ENCODE measurements around the gene GAL3ST3. TPM values are rescaled to one million over a fixed set of nuclear protein-coding genes. Genes with fewer than 3 reads are reported as not detected.
"Not testable (repeated sequence)": the region's sequence is repeated elsewhere in the genome, so short reads cannot be mapped to it uniquely, and the experiment has no call there.

Gene GAL3ST3, protein sequence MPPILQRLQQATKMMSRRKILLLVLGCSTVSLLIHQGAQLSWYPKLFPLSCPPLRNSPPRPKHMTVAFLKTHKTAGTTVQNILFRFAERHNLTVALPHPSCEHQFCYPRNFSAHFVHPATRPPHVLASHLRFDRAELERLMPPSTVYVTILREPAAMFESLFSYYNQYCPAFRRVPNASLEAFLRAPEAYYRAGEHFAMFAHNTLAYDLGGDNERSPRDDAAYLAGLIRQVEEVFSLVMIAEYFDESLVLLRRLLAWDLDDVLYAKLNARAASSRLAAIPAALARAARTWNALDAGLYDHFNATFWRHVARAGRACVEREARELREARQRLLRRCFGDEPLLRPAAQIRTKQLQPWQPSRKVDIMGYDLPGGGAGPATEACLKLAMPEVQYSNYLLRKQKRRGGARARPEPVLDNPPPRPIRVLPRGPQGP
- under 1 TPM; 0.15 to 0.17 TPM for total RNA-seq

DNA sequence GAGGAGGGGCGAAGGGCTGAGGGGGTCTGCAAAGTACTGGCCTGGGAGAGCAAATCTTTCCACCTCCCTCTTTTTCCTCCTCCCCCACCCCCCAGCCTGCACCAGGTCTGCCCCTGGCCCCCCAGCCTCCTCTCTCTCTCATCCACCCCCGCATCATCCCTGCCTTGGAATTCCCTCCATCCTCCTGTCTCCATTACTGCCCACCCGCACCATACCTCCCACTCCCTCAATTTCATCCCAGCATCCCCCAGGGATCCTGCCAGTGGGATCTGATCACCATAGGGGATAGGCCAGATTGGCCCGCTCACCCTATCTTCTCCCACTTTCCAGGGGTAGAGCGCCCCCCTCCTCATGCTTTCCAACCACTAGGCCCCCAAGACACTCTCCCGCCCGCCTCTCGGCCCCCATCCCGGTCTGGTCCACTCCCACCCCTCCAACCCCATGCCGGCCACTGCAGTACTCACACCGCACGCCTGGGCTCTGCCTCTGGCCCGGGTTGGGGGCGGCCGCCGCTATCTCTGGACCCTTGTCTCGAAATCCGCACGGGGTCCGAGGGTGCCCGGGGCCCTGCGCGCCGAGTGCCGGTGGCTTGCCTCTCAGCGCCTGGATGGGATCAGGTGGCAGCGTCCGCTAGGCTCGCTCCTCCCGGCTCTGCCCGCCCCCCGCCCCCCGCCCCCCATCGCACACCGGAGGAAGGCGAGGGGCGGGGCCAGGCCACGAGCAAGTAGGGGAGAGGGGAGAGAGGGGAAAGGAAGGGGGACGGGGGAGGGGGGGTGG lies at the start of gene GAL3ST3:
Gene GAL3ST3 (minus strand): TSS at position 615 of the 777 bp plus-strand sequence. CDS start 3,746 bp downstream, outside the sequence.
- POLR2A ChIA-PET, result interaction anchor here (0.5 to 0.6 kb wide), 2 partner anchors 53 to 201 kb away, joined by 3 read pairs; no protein-coding TSS in a partner anchor
- CTCF ChIA-PET, result interaction anchor here (1.6 kb wide), 1 partner anchor 19 kb away, joined by 5 read pairs; no protein-coding TSS in a partner anchor

DNA sequence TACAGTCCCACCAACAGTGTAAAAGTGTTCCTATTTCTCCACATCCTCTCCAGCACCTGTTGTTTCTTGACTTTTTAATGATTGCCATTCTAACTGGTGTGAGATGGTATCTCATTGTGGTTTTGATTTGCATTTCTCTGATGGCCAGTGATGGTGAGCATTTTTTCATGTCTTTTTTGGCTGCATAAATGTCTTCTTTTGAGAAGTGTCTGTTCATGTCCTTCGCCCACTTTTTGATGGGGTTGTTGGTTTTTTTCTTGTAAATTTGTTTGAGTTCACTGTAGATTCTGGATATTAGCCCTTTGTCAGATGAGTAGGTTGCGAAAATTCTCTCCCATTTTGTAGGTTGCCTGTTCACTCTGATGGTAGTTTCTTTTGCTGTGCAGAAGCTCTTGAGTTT lies 43.2 kb upstream of the GAL3ST3 start:
- CTCF ChIA-PET, POLR2A ChIA-PET: not testable (repeated sequence)

DNA sequence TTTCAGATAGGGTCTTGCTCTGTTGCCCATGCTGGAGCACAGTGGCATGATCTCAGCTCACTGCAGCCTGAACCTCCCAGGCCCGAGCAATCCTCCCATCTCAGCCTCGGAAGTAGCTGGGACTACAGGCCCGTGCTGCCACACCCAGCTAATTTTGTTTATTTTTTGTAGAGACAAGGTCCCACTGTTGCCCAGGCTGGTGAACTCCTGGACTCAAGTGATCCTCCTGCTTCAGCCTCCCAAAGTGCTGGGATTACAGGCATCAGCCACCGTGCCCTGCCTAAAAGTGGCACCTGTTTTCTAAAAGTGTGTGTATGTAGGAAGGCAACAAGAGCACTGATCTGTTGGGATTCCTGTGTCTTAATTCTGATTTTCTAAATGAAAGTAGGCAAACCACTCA lies 41.3 kb upstream of the GAL3ST3 start:
- ChIA-PET CTCF (no interaction called here), POLR2A (no interaction called here)

DNA sequence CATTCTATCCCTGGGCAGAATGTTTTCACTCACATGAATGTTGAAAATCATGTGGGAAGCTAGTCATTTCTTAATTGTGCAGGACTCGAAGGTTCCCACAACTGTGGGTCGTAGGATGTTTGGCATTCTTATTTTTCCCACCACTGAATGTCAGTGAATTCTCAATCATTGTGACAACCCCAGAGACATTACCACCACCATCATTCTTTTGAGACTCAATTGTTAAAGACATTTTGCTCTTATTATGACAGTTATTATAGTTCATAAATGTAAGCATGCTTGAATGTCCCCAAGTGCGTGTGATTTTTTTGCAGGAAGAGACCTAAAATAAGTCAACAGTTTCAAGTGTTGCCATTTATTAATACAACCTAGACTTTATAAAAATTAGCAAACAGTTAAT lies 40.1 kb upstream of the GAL3ST3 start:
- POLR2A ChIA-PET, result no interaction called here
- CTCF ChIA-PET, result interaction anchor here (1.4 kb wide), 1 partner anchor 45 kb away, joined by 4 read pairs; no protein-coding TSS in a partner anchor

DNA sequence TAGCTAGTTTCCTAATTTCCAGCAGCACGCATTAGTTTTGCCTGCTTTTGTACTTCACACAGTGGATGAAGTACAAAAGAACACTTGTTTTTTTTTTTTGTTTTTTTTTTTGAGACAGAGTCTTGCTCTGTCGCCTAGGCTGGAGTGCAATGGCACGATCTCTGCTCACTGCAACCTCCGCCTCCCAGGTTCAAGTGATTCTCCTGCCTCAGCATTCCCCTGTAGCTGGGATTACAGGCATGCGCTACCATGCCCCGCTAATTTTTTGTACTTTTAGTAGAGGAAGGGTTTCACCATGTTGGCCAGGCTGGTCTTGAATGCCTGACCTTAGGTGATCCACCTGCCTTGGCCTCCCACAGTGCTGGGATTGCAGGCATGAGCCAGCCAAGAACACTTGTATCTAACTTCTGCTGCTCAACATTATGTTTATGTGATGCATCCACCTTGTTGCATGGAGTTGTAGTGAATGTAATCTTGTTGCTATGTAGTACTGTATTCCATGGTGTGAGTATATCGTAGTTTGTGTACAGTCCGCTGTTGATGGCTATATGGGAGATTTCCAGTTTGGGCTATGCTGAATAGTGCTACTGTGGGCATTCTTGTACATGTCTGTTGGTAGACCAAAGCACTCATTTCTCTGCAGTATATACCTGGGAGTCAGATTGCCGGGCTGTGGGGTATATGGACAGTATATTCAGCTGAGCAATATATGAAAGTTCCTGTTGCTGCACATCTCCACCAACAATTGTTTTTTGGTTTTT lies 38.4 kb upstream of the GAL3ST3 start:
- ChIA-PET CTCF (interaction anchor here (1.7 kb wide), 1 partner anchor 22 kb away, joined by 4 read pairs; no protein-coding TSS in a partner anchor), POLR2A (no interaction called here)

DNA sequence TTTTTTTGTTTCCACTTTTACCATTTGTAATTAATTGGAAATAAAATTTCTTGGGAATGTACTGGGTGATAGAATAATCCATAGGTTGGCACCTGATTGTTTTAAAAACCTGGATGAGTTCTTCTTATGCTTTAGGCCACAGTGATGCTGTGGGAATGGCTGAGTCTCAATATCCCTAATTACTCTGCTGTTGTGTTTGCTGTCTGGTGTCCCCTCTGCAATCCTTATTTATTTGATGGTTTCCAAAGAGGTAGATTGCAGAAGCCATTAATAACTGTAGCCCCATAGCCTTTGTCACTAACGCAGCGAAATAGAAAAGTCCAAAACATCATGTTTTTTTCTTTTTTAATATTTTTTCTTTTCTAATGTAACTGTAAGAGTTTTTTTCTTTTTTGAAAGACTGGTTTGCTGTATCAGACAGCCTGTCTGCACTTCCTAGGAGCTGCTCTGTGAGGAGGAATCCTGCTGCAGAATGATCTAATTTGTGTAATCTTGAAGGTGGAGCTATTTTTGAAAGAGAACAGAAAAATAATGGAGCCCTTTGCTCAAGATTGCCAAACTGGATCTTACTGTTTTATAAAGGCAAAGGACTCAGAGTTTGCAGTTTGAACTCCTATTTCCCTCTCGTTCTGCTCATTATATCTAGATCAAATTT lies 36.0 kb upstream of the GAL3ST3 start:
- POLR2A ChIA-PET, result interaction anchor here (0.6 to 0.7 kb wide), 2 partner anchors 31 to 188 kb away, joined by 3 to 4 read pairs; no protein-coding TSS in a partner anchor
- CTCF ChIA-PET, result interaction anchor here (1.3 kb wide), 1 partner anchor 63 kb away, joined by 3 read pairs; no protein-coding TSS in a partner anchor

DNA sequence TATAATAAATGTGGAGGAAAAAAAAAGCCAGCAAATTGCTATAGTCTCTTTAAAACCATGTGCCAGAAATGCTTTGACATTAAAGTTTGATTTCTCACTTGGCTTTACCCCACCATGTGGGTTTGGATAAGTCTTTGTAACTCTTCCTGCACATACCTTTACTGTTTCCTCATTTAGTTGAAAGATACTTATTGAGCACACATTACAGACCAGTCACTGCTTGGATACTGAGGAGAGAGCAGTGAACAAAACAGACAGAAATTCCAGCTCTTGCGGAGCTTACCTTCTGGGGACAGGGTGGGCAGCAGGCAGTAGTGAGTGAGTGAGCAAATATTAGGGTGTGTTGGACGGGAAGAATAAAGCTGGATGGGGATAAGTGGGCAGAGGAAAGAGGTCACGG lies 34.8 kb upstream of the GAL3ST3 start:
- ChIA-PET CTCF (interaction anchor here (1.2 to 1.3 kb wide), 3 partner anchors 10 to 62 kb away, joined by 3 read pairs; no protein-coding TSS in a partner anchor), POLR2A (no interaction called here)

DNA sequence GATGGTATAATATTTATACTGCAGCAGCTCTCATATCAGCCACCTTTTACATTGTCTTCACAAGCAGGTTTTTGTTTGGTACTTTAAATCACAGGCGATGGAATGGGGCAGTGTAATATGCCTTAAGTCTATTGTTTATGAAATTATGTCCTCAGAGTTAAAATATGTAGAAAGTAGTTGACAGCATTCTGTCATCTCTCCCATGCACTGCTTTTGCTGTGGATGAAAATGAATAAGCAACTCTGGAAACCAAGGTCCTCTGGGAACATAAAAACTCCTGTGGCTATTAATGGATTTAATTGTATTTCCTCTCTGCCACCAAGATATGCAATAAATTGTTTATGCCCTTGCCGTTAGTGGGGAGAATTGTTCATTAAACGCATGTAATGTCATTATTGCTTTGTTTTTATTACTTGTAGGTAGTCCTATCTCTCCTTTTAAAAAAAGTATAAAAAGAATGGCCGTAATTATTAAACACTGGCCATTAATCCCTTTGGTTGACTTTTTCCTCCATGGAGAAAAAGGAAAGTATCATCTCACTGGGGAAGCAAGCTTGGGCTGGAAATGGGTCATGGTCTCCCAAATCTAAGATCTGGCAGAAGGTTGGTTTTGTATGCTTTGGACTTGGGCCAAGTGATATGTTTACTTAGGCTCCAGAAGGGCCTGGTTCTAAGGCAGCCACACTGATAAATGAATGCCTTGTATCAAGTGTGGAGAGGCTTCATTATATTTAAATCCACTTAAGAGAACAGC lies 34.2 kb upstream of the GAL3ST3 start:
- ChIA-PET POLR2A (no interaction called here), CTCF (interaction anchor here (1.2 to 1.3 kb wide), 3 partner anchors 9 to 33 kb away, joined by 3 read pairs; no protein-coding TSS in a partner anchor)

DNA sequence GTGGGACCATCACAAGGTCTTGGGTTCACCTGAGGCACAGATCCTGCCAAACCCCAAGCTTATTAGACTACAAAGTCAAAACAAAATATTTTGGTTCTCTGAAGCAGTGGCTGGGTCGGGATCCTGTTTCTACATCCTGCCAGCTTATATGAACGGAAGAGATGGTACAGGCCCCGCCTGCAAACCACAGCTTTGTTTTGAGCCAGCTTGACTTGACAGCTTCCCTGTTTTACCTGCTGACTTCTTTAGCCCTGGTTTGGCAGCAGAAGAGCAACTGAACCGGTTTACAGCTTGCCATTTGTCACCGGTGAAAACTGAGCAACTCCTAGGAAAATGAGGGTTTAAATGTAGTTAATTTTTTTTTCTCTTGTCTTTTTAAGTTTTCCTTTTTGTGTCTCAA lies 32.5 kb upstream of the GAL3ST3 start:
- CTCF ChIA-PET, result interaction anchor here (0.9 to 4.0 kb wide), 5 partner anchors 10 to 142 kb away, joined by 3 to 19 read pairs (median 5); partner anchors contain the start of gene PACS1

DNA sequence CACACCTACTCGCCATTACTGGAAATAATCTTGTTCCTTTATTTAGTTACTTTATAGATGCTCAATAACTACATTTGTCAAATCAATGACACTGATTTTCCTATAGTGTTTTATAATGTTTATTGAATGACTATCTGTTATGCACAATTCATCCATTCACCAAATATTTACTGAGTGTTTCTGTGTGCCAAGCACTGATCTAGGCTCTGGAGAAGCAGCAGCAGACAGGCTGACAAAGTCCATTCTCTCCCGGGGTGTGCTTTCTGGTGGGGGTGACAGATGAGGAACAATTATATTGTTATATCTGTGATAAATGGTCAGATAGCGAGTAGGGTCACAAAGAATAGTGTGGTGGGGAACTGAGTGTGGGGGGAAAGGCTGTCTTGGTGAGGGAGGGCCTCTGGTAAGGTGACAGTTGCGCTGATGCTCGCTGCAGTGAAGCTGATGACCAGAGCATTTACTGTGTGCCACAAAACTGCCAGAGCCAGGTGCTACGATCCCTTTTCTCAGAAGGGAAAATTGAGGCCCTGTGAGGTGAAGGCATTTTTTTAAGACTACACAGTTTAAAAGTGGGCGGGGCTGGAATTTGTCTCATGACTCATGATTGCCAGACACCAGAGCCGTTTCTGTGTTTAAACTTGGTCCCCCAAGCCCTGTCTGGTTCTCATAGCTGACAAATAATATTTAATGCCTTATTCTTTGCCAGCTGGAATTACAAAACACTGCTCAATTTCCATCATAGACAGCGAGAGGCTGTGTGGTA lies 31.3 kb upstream of the GAL3ST3 start:
- POLR2A ChIA-PET, result interaction anchor here (0.6 to 1.5 kb wide), 3 partner anchors 9 to 512 kb away, joined by 3 to 6 read pairs (median 3); no protein-coding TSS in a partner anchor

More for the DNA sequence above, 32.5 kb upstream of the GAL3ST3 start:
- POLR2A ChIA-PET, result interaction anchor here (1.5 kb wide), 1 partner anchor 11 kb away, joined by 6 read pairs; no protein-coding TSS in a partner anchor

DNA sequence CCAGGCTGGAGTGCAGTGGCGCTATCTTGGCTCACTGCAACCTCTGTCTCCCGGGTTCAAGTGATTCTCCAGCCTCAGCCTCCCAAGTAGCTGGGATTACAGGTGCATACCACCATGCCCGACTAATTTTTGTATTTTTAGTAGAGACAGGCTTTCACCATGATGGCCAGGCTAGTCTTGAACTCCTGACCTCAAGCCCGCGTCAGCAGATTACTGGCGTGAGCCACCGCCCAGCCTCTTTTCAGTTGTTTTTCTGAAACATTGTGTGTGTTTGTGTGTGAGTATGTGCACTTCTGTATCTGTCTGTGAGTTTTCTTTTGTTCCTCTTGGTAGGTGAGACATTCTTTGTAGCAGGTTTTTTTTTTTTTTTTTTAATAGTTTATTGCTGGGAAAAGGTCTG lies 30.0 kb upstream of the GAL3ST3 start:
- POLR2A ChIA-PET, result not testable (repeated sequence)
- CTCF ChIA-PET, result interaction anchor here (0.6 to 4.0 kb wide), 4 partner anchors 10 to 522 kb away, joined by 3 to 19 read pairs (median 4); partner anchors contain the start of gene PACS1

More for the DNA sequence above, 31.3 kb upstream of the GAL3ST3 start:
- CTCF ChIA-PET, result interaction anchor here (1.4 to 4.0 kb wide), 3 partner anchors 9 to 36 kb away, joined by 3 to 19 read pairs (median 7); partner anchors contain the start of gene PACS1

DNA sequence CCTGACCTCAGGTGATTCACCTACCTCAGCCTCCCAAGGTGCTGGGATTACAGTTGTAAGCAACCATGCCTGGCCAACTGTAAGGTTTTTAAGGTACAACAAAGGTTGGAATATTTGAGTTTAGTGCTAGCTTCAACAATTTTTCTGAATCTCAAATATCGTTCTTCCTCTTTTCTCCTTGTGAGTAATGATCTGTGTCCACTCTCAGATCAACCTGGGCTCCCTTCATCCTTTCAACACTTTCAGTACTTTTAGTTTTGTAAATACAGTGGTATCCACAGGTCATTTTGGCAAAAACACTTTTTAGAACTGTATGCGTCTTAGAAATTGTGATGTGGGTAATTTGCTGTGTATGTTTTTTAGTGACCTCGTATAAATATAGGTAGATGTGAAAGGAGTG lies 29.0 kb upstream of the GAL3ST3 start:
- ChIA-PET CTCF (interaction anchor here (0.6 to 4.0 kb wide), 5 partner anchors 9 to 310 kb away, joined by 3 to 19 read pairs (median 3); partner anchors contain the start of gene PACS1), POLR2A (no interaction called here)

DNA sequence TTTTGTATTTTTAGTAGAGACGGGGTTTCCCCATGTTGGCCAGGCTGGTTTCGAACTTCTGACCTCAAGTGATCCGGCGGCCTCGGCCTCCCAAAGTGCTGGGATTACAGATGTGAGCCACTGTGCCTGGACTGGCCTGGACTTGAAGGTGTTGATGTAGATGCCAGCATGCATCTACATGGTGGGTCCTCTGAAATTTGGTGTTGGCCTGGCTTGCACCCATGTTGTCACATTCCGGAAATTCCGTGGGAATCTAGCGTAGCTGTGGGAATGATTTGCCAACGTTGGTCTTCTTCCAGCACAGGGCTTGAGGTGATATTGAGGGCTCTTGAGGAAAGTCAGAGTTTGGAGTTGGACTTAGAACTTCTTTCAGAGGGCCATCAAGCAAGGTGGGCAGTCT lies 27.6 kb upstream of the GAL3ST3 start:
- ChIA-PET CTCF (interaction anchor here (0.6 to 1.9 kb wide), 3 partner anchors 11 to 354 kb away, joined by 3 to 6 read pairs (median 3); no protein-coding TSS in a partner anchor), POLR2A (interaction anchor here (1.2 kb wide), 1 partner anchor 9 kb away, joined by 3 read pairs; no protein-coding TSS in a partner anchor)

DNA sequence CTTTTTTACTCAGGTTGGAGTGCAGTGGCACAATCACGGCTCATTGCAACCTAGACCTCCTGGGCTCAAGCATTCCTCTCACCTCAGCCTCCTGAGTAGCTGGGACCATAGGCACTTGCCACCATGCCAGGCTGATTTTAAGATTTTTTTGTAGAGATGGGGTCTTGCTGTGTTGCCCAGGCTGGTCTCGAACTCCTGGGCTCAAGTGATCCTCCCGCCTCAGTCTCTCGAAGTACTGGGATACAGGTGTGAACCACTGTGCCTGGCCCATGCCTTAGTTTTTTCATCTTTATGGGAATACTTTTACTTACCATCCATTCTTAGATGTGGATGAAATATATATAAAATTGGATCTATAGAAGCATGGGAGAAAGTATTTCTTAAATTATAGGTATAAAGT lies 26.3 kb upstream of the GAL3ST3 start:
- ChIA-PET CTCF (interaction anchor here (0.6 to 1.9 kb wide), 3 partner anchors 61 to 150 kb away, joined by 3 to 6 read pairs (median 4); no protein-coding TSS in a partner anchor), POLR2A (no interaction called here)

DNA sequence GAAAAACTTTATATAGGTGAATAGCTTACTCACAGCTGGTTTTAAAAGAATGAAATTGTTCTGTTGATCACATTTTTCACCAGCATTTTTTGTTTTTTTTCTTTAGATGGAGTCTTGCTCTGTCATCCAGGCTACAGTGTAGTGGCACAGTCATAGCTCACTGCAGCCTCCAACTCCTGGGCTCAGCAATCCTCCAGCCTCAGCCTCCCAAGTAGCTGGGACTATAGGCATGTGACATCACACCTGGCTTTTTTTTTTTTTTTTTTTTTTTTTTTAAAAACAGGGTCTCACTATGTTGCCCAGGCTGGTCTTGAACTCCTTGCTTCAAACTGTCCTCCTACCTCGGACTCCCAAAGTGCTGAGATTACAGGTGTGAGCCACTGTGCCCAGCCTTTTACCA lies 24.7 kb upstream of the GAL3ST3 start:
- POLR2A ChIA-PET, result interaction anchor here (1.3 kb wide), 1 partner anchor 59 kb away, joined by 3 read pairs; no protein-coding TSS in a partner anchor
- CTCF ChIA-PET, result interaction anchor here (1.6 to 1.7 kb wide), 2 partner anchors 10 to 152 kb away, joined by 3 read pairs; no protein-coding TSS in a partner anchor

DNA sequence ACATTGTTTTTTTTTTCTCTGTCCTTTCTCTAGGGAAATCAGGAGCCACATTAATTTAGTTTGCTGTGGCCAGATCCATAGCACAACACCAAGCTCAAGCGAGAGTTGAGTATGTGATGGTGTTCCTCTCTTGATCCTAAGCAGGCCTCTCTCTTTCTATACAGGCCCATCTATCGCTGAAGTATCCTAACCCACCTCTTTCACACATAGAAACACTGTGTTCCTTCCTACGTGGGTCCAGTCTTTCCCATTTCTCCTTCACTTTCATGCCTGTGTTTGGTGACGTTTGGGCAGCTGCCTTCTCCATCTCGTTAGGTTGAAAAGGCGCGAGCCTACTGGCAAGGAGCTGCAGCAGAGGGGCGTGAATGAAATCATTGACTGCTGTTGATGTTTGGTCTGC lies 23.6 kb upstream of the GAL3ST3 start:
- CTCF ChIA-PET, result interaction anchor here (1.8 kb wide), 1 partner anchor 42 kb away, joined by 5 read pairs; no protein-coding TSS in a partner anchor

More for the DNA sequence above, 23.6 kb upstream of the GAL3ST3 start:
- POLR2A ChIA-PET, result no interaction called here

All from activated CD8-positive, alpha-beta memory T cell treated with anti-CD3 and anti-CD28 coated beads for 36 hours (primary cell).